Measurements from ENCODE around the gene NTN1.

The NTN1 gene

DNA sequence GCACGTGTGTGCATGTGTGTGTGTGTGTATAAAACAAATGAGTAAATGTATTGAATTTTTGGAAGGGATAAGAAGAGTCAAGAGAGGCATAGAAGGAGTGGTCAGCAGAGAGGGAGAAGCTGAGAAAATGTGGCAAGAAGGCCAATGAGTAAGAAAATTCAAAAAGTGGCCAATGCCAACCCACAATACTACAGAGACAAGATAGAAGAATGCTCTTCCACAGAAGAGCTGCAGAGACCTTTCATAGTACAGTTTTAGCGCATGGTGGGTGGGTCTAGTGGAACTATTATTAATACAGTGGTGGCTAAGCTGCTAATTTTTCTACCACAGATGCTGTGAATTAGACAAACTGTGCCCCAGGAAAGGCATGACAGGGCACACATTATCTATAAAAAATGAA lies 233.5 kb downstream of the NTN1 start:
- no peak for TF ChIP-seq ZNF404 (tag by site-specific recombination; IDR thresholded peaks at IDR 0.05)
- no peak for TF ChIP-seq SP2 (tag by site-specific recombination; IDR thresholded peaks at IDR 0.05)
- TF ChIP-seq ZFP3 (tag by site-specific recombination; IDR thresholded peaks at IDR 0.05; ENCODE audit: low read depth), result no peak
- TF ChIP-seq ZNF560 (tag by site-specific recombination; IDR thresholded peaks at IDR 0.05; ENCODE audit: borderline replicate concordance), result no peak
- TF ChIP-seq GLIS2 (tag by site-specific recombination; IDR thresholded peaks at IDR 0.05), result no peak
- TF ChIP-seq, protein P1, sequence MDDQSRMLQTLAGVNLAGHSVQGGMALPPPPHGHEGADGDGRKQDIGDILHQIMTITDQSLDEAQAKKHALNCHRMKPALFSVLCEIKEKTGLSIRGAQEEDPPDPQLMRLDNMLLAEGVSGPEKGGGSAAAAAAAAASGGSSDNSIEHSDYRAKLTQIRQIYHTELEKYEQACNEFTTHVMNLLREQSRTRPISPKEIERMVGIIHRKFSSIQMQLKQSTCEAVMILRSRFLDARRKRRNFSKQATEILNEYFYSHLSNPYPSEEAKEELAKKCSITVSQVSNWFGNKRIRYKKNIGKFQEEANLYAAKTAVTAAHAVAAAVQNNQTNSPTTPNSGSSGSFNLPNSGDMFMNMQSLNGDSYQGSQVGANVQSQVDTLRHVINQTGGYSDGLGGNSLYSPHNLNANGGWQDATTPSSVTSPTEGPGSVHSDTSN (CRISPR knock-in tag; IDR thresholded peaks at IDR 0.05), result no peak
- TF ChIP-seq ZNF571 (tag by site-specific recombination; IDR thresholded peaks at IDR 0.05), result no peak
- ChIA-PET CTCF (no interaction called here), POLR2A (no interaction called here)
- H3K36me3 ChIP-seq (ENCODE audit: control insufficient read depth in 2 of 2, insufficient read depth in 1 of 2, low read length in 2 of 2), result no peaks in the 10 kb centered on the region
- H3K9me3 ChIP-seq (ENCODE audit: control insufficient read depth, insufficient read depth, low read depth, low read length), result no peaks in the 10 kb centered on the region
- H3K27ac ChIP-seq (ENCODE audit: extremely low read depth, low read depth, low read length), result no peak overlapping the region
- H3K4me1 ChIP-seq (ENCODE audit: control insufficient read depth, insufficient read depth, low read length), result peaks cover 8% of the 10 kb centered on the region; the same call in 1 of the 2 replicates
- H3K4me3 ChIP-seq (ENCODE audit: low read depth, low read length), result no peak overlapping the region

DNA sequence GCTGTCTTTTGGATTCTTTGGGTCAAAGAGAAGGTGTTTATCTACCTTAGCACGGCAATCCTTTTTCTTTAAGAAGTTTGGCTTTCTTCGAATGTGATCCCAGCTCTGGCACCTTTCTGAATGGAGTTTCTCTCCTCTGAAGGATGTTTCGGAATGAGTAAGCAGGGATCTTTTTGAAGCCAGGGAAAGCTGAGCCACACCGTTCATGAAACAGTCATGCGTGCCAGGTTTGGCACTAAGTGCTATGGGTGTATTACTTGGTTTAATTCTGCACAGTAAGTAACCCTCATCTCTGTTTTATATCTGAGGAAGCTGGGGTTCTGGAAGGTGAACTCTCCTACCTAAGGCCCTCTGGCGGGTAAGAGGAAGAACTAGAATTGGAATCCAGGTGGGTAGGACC lies 234.5 kb downstream of the NTN1 start:
- Histone ChIP-seq H3K27ac (ENCODE audit: extremely low read depth, low read depth, low read length) (no peak overlapping the region), H3K4me3 (ENCODE audit: low read depth, low read length) (no peak overlapping the region), H3K36me3 (ENCODE audit: control insufficient read depth in 2 of 2, insufficient read depth in 1 of 2, low read length in 2 of 2) (no peaks in the 10 kb centered on the region), H3K9me3 (ENCODE audit: control insufficient read depth, insufficient read depth, low read depth, low read length) (no peaks in the 10 kb centered on the region), H3K4me1 (ENCODE audit: control insufficient read depth, insufficient read depth, low read length) (peaks cover 8% of the 10 kb centered on the region; the same call in 1 of the 2 replicates)
- TF ChIP-seq ZNF561 (tag by site-specific recombination; IDR thresholded peaks at IDR 0.05; ENCODE audit: borderline replicate concordance) (no peak), ZSCAN30 (tag by site-specific recombination; IDR thresholded peaks at IDR 0.05) (no peak), ZNF214 (tag by site-specific recombination; IDR thresholded peaks at IDR 0.05; ENCODE audit: borderline replicate concordance) (no peak), ZNF776 (tag by site-specific recombination; IDR thresholded peaks at IDR 0.05; ENCODE audit: borderline replicate concordance) (no peak), ZNF366 (tag by site-specific recombination; conservative IDR thresholded peaks at IDR 0.05) (no peak), ZNF391 (tag by site-specific recombination; IDR thresholded peaks at IDR 0.05; ENCODE audit: borderline replicate concordance, low read depth) (no peak)
- TF ChIP-seq, protein P2, sequence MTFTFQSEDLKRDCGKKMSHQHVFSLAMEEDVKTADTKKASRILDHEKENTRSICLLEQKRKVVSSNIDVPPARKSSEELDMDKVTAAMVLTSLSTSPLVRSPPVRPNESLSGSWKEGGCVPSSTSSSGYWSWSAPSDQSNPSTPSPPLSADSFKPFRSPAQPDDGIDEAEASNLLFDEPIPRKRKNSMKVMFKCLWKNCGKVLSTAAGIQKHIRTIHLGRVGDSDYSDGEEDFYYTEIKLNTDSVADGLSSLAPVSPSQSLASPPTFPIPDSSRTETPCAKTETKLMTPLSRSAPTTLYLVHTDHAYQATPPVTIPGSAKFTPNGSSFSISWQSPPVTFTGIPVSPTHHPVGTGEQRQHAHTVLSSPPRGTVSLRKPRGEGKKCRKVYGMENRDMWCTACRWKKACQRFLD (tag by site-specific recombination; IDR thresholded peaks at IDR 0.05), result no peak
- ChIA-PET CTCF (interaction anchor here (0.5 to 1.4 kb wide), 2 partner anchors 37 to 144 kb away, joined by 3 read pairs; no protein-coding TSS in a partner anchor), POLR2A (no interaction called here)

DNA sequence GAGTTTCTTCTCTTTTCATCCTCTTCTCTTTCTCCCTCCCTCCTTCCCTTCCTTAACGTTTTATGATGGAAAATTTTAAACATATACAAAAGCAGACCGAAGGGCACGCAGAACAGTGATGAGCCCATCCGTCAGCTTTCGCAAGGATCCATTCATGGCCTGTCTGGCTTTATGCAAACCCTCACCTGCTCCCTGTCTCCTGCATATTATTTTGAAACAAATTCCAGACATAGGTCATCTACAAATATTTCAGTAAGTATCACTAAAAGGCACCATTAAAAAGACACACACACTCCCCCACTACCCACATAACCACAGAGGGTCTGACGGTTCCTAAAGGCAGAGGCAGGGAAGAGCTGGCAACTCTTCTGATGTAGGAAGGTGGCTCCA lies 235.0 kb downstream of the NTN1 start:
- no peak for TF ChIP-seq ZNF768 (tag by site-specific recombination; IDR thresholded peaks at IDR 0.05)
- TF ChIP-seq, protein P3, sequence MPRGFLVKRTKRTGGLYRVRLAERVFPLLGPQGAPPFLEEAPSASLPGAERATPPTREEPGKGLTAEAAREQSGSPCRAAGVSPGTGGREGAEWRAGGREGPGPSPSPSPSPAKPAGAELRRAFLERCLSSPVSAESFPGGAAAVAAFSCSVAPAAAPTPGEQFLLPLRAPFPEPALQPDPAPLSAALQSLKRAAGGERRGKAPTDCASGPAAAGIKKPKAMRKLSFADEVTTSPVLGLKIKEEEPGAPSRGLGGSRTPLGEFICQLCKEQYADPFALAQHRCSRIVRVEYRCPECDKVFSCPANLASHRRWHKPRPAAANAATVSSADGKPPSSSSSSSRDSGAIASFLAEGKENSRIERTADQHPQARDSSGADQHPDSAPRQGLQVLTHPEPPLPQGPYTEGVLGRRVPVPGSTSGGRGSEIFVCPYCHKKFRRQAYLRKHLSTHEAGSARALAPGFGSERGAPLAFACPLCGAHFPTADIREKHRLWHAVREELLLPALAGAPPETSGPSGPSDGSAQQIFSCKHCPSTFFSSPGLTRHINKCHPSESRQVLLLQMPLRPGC (tag by site-specific recombination; IDR thresholded peaks at IDR 0.05), result no peak
- TF ChIP-seq, protein P4, sequence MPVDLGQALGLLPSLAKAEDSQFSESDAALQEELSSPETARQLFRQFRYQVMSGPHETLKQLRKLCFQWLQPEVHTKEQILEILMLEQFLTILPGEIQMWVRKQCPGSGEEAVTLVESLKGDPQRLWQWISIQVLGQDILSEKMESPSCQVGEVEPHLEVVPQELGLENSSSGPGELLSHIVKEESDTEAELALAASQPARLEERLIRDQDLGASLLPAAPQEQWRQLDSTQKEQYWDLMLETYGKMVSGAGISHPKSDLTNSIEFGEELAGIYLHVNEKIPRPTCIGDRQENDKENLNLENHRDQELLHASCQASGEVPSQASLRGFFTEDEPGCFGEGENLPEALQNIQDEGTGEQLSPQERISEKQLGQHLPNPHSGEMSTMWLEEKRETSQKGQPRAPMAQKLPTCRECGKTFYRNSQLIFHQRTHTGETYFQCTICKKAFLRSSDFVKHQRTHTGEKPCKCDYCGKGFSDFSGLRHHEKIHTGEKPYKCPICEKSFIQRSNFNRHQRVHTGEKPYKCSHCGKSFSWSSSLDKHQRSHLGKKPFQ (tag by site-specific recombination; IDR thresholded peaks at IDR 0.05), result no peak
- no peak for TF ChIP-seq ZIC2 (tag by site-specific recombination; IDR thresholded peaks at IDR 0.05)
- TF ChIP-seq, protein P5, sequence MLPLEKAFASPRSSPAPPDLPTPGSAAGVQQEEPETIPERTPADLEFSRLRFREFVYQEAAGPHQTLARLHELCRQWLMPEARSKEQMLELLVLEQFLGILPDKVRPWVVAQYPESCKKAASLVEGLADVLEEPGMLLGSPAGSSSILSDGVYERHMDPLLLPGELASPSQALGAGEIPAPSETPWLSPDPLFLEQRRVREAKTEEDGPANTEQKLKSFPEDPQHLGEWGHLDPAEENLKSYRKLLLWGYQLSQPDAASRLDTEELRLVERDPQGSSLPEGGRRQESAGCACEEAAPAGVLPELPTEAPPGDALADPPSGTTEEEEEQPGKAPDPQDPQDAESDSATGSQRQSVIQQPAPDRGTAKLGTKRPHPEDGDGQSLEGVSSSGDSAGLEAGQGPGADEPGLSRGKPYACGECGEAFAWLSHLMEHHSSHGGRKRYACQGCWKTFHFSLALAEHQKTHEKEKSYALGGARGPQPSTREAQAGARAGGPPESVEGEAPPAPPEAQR (tag by site-specific recombination; IDR thresholded peaks at IDR 0.05), result no peak
- TF ChIP-seq, protein P6, sequence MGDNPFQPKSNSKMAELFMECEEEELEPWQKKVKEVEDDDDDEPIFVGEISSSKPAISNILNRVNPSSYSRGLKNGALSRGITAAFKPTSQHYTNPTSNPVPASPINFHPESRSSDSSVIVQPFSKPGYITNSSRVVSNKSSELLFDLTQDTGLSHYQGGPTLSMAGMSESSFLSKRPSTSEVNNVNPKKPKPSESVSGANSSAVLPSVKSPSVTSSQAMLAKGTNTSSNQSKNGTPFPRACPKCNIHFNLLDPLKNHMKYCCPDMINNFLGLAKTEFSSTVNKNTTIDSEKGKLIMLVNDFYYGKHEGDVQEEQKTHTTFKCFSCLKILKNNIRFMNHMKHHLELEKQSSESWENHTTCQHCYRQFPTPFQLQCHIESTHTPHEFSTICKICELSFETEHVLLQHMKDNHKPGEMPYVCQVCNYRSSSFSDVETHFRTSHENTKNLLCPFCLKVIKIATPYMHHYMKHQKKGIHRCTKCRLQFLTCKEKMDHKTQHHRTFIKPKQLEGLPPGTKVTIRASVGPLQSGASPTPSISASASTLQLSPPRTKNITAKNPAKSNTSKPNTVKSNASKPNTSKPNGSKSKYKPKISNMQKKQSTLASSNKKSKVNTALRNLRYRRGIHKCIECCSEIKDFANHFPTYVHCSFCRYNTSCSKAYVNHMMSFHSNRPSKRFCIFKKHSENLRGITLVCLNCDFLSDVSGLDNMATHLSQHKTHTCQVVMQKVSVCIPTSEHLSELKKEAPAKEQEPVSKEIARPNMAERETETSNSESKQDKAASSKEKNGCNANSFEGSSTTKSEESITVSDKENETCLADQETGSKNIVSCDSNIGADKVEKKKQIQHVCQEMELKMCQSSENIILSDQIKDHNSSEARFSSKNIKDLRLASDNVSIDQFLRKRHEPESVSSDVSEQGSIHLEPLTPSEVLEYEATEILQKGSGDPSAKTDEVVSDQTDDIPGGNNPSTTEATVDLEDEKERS (tag by site-specific recombination; IDR thresholded peaks at IDR 0.05), result no peak
- TF ChIP-seq ZNF654 (tag by site-specific recombination; IDR thresholded peaks at IDR 0.05; ENCODE audit: low read depth), result no peak
- no peak for TF ChIP-seq ZNF146 (tag by site-specific recombination; IDR thresholded peaks at IDR 0.05)
- POLR2A ChIA-PET, result no interaction called here
- CTCF ChIA-PET, result interaction anchor here (0.5 to 1.4 kb wide), 2 partner anchors 36 to 143 kb away, joined by 3 read pairs; no protein-coding TSS in a partner anchor

More for the DNA sequence above, 235.0 kb downstream of the NTN1 start:
- Histone ChIP-seq H3K9me3 (ENCODE audit: control insufficient read depth, insufficient read depth, low read depth, low read length) (no peaks in the 10 kb centered on the region), H3K27ac (ENCODE audit: extremely low read depth, low read depth, low read length) (no peak overlapping the region), H3K36me3 (ENCODE audit: control insufficient read depth in 2 of 2, insufficient read depth in 1 of 2, low read length in 2 of 2) (no peaks in the 10 kb centered on the region), H3K4me3 (ENCODE audit: low read depth, low read length) (no peak overlapping the region), H3K4me1 (ENCODE audit: control insufficient read depth, insufficient read depth, low read length) (peaks cover 8% of the 10 kb centered on the region; the same call in 1 of the 2 replicates)

All from HEK293 (cell line).